Panc1 (cell line): ENCODE measurements around the gene OTC. TPM values are rescaled to one million over a fixed set of nuclear protein-coding genes. Genes with fewer than 3 reads are reported as not detected.

ENCODE experiments used
- ATAC-seq: fragments of 200-7000 bp; cut with Tn5 transposase; 2 replicates; pipeline ENCODE4 v1.9.1; 2020; ENCODE audit warnings: mild to moderate bottlenecking, moderate library complexity
- BruUV-seq: library from RNA; stranded (reverse); fragments of 400-500 nt; replicated peaks from 2 replicates; lab custom pipeline; 2021; lab: Mats Ljungman, UMichigan
- CTCF ChIA-PET: fragments of 300-600 bp; sonication (Branson Sonifier 250); formaldehyde crosslinking; loops from one replicate; lab custom pipeline; 2022; ENCODE audit warnings: antibody characterized with exemption; lab: Charles Lee
- POLR2A ChIA-PET: fragments of 300-600 bp; sonication (Branson Sonifier 250); formaldehyde crosslinking; loops from one replicate; lab custom pipeline; 2022; ENCODE audit warnings: antibody characterized with exemption; lab: Charles Lee
- DNase-seq: peaks from one replicate; pipeline ENCODE4 v3.0.0-alpha.2; 2010; ENCODE audit warnings: low read depth, low spot score
- H3K27ac ChIP-seq: 2 replicates; pipeline ENCODE4 v1.5.1; 2011; ENCODE audit warnings: mild to moderate bottlenecking, low read length, inconsistent platforms
- H3K27me3 ChIP-seq: fragments of 200-500 bp; sonication (Bioruptor generic); 2 replicates; pipeline ENCODE4 v1.6.0; 2014; ENCODE audit warnings: low read length, inconsistent platforms; ENCODE audit not compliant: control insufficient read depth, insufficient read depth
- H3K36me3 ChIP-seq: fragments of 200-500 bp; sonication (Bioruptor generic); 2 replicates; pipeline ENCODE4 v1.5.1; 2014; ENCODE audit warnings: inconsistent platforms, mild to moderate bottlenecking, low read length, moderate library complexity; ENCODE audit not compliant: control insufficient read depth, insufficient read depth
- H3K4me1 ChIP-seq: 2 replicates; pipeline ENCODE4 v1.5.1; 2011; ENCODE audit warnings: inconsistent platforms, mild to moderate bottlenecking, low read length, moderate library complexity; ENCODE audit not compliant: control insufficient read depth, insufficient read depth
- H3K4me3 ChIP-seq, 2 experiments: 2 replicates each; pipeline ENCODE4 v1.5.1; 2011 to 2012; ENCODE audit warnings: low read depth in 2 of 2, low read length in 2 of 2, mild to moderate bottlenecking in 2 of 2, inconsistent platforms in 1 of 2, moderate library complexity in 1 of 2
- H3K9me3 ChIP-seq: fragments of 200-500 bp; sonication (Bioruptor generic); 2 replicates; pipeline ENCODE4 v1.5.1; 2014; ENCODE audit warnings: low read depth, mild to moderate bottlenecking, inconsistent platforms, low read length, moderate library complexity; ENCODE audit not compliant: control insufficient read depth, insufficient read depth
- CTCF ChIP-seq: fragments of 450-650 bp; IDR thresholded peaks from 2 replicates; pipeline ENCODE4 v1.5.1; 2017; ENCODE audit warnings: mild to moderate bottlenecking
- POLR2AphosphoS5 ChIP-seq: IDR thresholded peaks from 2 replicates; pipeline ENCODE4 v1.6.1; 2012; ENCODE audit warnings: mild to moderate bottlenecking, low read depth, low read length, moderate library complexity
- REST ChIP-seq, 2 experiments: IDR thresholded peaks; 2 replicates each; pipeline ENCODE4 v1.6.1; 2011 to 2012; ENCODE audit warnings: low read depth in 2 of 2, control low read depth in 1 of 2, low read length in 1 of 2, mild to moderate bottlenecking in 1 of 2, moderate library complexity in 1 of 2; ENCODE audit not compliant: insufficient read depth in 1 of 2
- SIN3A ChIP-seq: IDR thresholded peaks from 2 replicates; pipeline ENCODE4 v1.6.1; 2012; ENCODE audit warnings: low read depth, mild to moderate bottlenecking, low read length, moderate library complexity, borderline replicate concordance; ENCODE audit not compliant: insufficient read depth
- TCF7L2 ChIP-seq: IDR thresholded peaks from 2 replicates; pipeline ENCODE4 v1.6.1; 2011; ENCODE audit warnings: mild to moderate bottlenecking, low read depth, low read length, inconsistent platforms
- in situ Hi-C: cut with HindIII; loops from 2 replicates; pipeline ENCODE4 v1.10.0; 2016; ENCODE audit warnings: low sequenced_read_pairs, low pct_unique_long_range_greater_than_20kb
- intact Hi-C: fragments of 100-400 bp; cut with micrococcal nuclease; formaldehyde crosslinking; loops from one replicate; pipeline ENCODE4 v1.10.0; 2022; ENCODE audit not compliant: unreplicated experiment
- total RNA-seq: library from RNA; stranded (reverse); gene quantifications from one replicate; pipeline ENCODE4 v1.2.1, GENCODE V29; 2021; ENCODE audit not compliant: unreplicated experiment

The OTC gene
- total RNA-seq, 1 experiment from 2014 or later, result not detected

GRCh38 chrX:38312436-38312835 is 40.0 kb upstream of the OTC start:
- Histone ChIP-seq H3K4me1 (no peaks in the 10 kb centered on the region), H3K36me3 (no peaks in the 10 kb centered on the region), H3K4me3 (no peak overlapping the region), H3K27ac (no peak overlapping the region), H3K27me3 (no peaks in the 10 kb centered on the region), H3K9me3 (no peaks in the 10 kb centered on the region)
- ATAC-seq, result peak; percentile 72; the same call in 1 of the 2 replicates
- in situ Hi-C loops (no loop called here), intact Hi-C loops (no loop called here)
- DNase-seq, result peak; percentile 66
- no peak for TF ChIP-seq TCF7L2
- no peak for TF ChIP-seq CTCF
- TF ChIP-seq POLR2AphosphoS5, result no peak
- no peak for TF ChIP-seq SIN3A
- TF ChIP-seq REST (IDR thresholded peaks at IDR 0.05; ENCODE audit: insufficient read depth in 1 of 2, low read depth in 2 of 2, low read length in 1 of 2), result no peak
- ChIA-PET POLR2A (no interaction called here), CTCF (no interaction called here)
- no TSS peak for BruUV-seq

DNA sequence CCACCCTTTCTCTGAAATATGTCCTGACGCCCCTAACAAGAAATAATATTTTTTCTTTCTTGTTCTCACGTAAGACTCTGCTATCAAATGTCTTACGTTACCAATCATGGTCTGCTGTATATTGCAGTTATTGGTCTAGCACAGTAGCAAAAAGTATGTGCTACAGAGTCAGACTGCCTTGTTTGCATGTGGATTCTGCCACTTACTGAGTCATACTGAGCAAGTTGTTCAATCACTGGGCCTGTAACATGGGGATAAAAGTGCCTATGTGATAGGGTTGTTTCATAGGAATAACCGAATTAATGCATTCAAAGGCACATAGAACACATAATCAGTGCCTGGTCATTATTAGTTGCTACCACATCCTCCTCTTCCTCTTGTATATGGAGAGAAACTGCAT is 39.2 kb upstream of the OTC start:
- Histone ChIP-seq H3K4me1 (no peaks in the 10 kb centered on the region), H3K4me3 (no peak overlapping the region), H3K9me3 (no peaks in the 10 kb centered on the region), H3K27ac (no peak overlapping the region), H3K36me3 (no peaks in the 10 kb centered on the region), H3K27me3 (no peaks in the 10 kb centered on the region)
- CTCF ChIA-PET, result no interaction called here
- ATAC-seq (no peak), DNase-seq (no peak)
- in situ Hi-C loops, result no loop called here
- no TSS peak for BruUV-seq
- POLR2A ChIA-PET, result no interaction called here
- TF ChIP-seq POLR2AphosphoS5 (no peak), TCF7L2 (no peak), CTCF (no peak), REST (IDR thresholded peaks at IDR 0.05; ENCODE audit: insufficient read depth in 1 of 2, low read depth in 2 of 2, low read length in 1 of 2) (no peak), SIN3A (no peak)
- intact Hi-C loops, result no loop called here
